CD4-positive, alpha-beta T cell treated with Interleukin-17A for 1 hour (primary cell): ENCODE data around the gene FALEC.
A peak's percentile ranks its signal among the peaks of the same experiment; 100 is the strongest.

Experiments
- DNase-seq: peaks from one replicate; pipeline ENCODE4 v3.0.0-alpha.2; 2020

The FALEC gene

GRCh38 chr1:150512846-150513245 is 2.7 kb upstream of the FALEC start:
- no peak for DNase-seq

DNA sequence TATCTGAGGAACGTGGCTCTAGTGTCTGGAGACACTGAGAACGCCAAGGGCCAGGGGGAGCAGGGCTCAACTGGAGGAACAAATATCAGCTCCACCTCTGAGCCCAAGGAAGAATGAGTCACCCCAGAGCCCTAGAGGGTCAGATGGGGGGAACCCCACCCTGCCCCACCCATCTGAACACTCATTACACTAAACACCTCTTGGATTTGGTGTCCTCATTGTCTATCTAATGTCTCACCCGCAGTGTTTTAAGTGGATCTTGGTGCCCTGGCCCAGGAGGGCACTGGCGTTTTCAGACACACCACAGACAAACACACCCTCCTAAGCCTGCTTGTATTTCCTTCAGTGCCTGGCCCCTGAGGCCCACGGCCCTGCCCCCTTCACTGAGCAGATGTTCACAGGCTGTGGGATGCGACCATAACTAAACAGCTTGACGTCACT is 2.2 kb upstream of the FALEC start:
- no peak for DNase-seq

DNA sequence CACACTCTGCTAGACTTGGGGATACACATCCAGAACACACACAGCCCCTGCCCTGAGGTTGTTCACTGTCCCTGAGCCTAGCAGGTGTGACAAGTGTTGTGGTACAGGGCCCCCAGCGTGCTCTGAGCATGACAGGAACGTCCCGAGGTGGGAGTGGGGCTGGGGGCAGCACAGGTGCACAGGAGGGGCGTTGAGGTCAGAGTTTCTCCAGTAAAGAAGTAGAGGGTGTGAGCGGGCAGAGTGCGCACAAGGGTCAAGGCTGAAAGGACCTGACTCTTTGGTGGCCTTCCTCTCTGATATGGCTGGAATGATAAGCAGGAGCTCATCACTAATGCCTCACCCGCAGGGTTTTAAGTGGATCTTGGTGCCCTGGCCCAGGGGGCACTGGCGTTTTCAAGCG is 1.3 kb upstream of the FALEC start:
- DNase-seq, result no peak

DNA sequence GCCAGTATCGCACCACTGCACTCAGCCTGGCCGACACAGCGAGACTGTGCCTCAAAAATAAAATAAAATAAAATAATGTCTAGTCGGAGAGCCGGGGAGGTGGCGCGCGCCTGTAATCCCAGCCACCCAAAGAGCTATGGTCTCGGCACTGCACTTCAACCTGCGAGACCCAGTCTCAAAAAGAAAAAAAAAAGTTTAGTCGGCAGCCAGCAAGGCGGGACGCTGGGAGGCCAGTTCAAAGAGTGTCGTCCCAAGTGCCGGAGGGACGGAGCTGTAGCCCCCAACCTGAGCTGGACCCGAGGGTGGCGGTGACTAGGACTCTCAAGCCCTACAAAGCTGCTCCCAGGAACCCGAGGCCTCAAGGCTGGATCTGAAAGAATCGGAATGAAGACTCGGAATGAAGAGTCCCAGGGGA is 632 bp upstream of the FALEC start:
- DNase-seq, result no peak

GRCh38 chr1:150516050-150516591 is 569 bp downstream of the FALEC start:
- no peak for DNase-seq

- no peak for DNase-seq
Observed at GRCh38 chr1:150516616-150517015, 1.1 kb downstream of the FALEC start.

GRCh38 chr1:150521196-150521968 is 5.8 kb downstream of the FALEC start:
- no peak for DNase-seq

DNA sequence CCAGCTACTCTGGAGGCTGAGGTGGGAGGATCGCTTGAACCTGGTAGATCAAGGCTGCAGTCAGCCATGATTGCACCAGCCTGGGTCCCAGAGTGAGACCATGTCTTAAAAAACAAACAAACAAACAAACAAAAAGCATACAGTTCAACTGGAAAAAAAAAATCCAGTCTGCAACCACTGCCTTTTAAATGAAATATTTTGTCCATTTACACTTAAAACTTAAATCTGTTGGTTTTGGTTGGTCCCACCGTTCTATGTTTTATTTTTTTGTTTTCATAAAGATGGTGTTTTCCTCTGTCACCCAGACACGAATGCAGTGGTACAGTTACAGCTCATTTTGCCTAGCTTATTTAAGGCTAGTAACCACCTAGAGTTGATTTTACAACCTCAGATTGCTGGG is 9.8 kb downstream of the FALEC start:
- no peak for DNase-seq

- DNase-seq, result no peak
Observed at GRCh38 chr1:150528196-150528595, 12.6 kb downstream of the FALEC start.

- DNase-seq, result no peak
Observed at GRCh38 chr1:150529017-150529416, 13.5 kb downstream of the FALEC start.

GRCh38 chr1:150530491-150531159 is 15.1 kb downstream of the FALEC start:
- no peak for DNase-seq

- no peak for DNase-seq
Observed at GRCh38 chr1:150532860-150533259, 17.3 kb downstream of the FALEC start.

DNA sequence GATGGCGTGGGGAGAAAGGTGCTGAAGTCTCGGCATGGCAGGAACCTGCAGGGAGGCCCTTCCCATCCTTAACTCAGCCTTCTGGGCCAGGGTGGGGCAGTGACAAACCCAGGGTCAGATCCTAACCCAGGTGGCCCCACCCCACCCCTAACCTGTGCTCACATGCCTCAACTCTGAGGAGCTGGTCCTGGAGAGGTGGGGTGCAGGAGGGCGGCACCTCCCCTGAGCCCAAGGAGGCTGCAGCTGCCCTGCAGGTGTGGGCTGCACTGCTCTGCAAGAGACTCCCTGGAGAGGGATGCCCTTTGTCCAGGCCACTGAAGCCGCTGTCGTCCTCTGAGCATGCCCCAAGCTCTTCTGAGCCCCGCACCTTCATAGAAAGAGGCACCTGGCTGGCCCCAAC is 18.4 kb downstream of the FALEC start:
- DNase-seq, result no peak

- DNase-seq, result no peak
Observed at GRCh38 chr1:150535511-150536287, 20.1 kb downstream of the FALEC start.

GRCh38 chr1:150536836-150537731 is 21.5 kb downstream of the FALEC start:
- DNase-seq, result no peak

DNA sequence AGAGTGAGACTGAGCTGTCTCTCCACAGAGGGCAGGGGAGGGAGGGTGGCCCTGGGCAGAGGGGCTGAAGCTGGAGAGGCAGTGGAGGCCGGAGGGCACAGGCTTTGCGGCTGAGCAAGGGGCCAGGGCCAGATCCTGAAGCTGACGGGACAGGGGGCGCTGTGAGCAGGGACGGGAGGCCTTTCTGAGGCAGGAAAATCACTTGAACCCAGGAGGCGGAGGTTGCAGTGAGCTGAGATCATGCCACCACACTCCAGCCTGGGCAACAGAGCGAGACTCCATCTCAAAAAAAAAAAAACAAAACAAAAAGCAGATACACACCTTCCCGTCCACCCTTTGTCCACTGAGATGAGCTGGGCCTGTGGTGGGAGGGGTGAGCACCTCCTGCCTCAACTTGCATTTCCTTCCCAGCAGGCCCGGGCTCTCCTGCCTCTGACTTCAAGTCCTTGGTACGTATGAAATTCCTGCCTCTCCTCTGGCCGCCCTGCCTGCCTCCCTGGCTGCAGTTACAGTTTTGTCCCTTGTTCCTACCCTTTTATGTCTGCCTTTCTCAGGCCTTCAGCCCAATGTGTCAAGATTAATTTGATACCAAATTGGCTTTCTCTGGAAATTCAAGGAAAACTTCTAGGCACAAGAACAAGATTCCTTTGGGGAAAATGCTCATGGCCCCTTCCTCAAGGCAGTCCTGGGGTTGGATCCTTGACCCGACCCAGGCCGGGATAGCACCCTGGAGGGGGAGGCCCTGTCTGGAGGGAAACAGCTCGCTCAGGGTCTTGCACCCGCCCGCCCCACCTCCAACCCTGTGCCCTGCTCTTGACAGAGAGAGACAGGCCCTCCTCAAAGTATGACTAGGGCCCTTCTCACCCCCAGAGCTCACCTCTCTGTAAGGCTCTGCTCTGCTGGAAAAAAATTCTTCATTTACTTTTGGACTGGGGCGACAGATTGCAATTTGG is 22.5 kb downstream of the FALEC start:
- no peak for DNase-seq

DNA sequence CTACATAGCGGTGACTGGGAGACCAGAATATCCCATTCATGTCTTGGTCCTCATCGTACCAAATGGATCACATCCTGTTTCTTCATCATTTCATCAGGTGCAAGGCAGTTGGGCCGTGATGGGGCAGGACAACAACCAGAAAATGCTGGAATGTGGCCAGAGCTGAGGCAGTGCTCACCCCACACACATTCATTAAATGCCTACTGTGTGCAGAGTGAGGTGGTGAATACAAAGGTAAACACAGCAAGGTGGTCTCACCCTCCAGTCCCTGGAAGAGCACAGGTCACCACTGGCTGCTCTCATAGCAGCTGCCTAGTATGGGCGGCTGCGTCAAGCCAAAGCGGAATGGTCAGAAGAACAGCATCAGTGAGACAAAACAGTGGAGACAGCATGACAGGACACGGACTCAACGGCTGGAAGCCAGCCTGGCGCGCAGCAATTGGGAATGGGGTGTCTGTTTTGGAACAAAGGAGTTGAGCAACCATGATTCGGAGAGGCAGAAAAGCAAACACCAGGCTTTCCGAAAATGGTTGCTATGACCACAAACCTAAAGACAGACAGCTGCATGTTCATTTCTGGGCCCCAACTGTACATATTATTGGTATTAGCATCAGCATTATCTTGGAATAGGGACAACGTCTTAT is 28.1 kb downstream of the FALEC start:
- no peak for DNase-seq

DNA sequence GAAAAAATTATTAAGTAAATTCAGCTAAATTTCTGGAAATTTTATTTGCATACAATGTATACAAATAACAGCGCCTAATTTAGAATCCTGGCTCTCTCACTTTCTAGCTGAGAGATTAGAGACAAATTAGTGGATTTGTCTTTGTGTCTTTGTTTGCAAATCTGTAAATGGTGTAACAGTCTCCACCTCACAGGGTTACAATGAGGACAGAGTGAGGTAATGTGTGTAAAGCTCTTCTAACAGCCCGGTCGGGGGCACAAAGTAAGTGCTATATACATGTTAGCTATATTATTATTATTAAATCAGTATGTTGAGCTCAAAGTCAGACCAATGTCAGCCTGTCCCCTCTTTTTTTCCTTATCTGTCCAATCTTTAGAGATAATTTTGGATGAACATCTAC is 28.7 kb downstream of the FALEC start:
- peak; percentile 9 for DNase-seq

DNA sequence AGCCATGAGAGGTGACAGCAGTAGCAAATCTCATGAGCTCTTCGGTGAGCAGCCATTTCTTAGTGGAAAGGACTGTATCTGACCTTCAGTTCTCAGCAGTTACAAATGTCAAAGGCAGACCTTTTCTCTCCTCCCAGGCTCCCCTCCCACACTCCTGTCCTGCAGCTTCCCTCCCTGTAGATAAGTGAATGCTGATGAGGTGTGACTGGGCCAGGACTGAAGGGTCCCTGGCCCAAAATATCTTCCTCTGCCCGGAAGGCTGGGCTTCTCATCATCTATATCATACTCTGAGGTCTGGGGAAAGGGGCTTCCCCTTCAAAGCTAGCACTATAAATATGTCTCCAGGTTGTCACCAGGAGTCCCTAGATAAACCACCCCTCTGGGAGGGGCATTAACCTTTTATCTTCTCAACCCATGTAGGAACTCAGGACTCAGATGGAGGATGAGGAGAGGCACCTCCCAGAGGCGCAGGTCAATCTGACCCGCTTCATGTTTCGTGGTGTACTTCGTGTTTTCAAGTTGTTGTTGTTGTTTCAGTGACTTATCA is 30.0 kb downstream of the FALEC start:
- DNase-seq, result no peak

- no peak for DNase-seq
Observed at GRCh38 chr1:150546294-150546937, 30.9 kb downstream of the FALEC start.
